ACHN (cell line): ENCODE data around the gene METTL21A.

Experiments used
- DNase-seq: peaks from one replicate; pipeline ENCODE4 v3.0.0-alpha.2; 2015
- in situ Hi-C: cut with HindIII; loops from 2 replicates; pipeline ENCODE4 v1.10.0; 2017; ENCODE audit warnings: low sequenced_read_pairs, low pct_ligation_motif_present, low pct_unique_long_range_greater_than_20kb

Gene METTL21A

GRCh38 chr2:207589143-207589542 lies 36.1 kb downstream of the METTL21A start:
- in situ Hi-C loops = no loop called here
- no peak for DNase-seq

GRCh38 chr2:207587305-207587704 lies 37.9 kb downstream of the METTL21A start:
- in situ Hi-C loops = no loop called here
- no peak for DNase-seq

GRCh38 chr2:207584952-207585351 lies 40.2 kb downstream of the METTL21A start:
- DNase-seq = no peak
- in situ Hi-C loops = no loop called here

GRCh38 chr2:207571370-207571769 lies 53.8 kb downstream of the METTL21A start:
- in situ Hi-C loops = no loop called here
- DNase-seq = no peak

- no peak for DNase-seq
- in situ Hi-C loops = no loop called here
These were observed 57.5 kb downstream of the METTL21A start for GRCh38 chr2:207567671-207568070.

GRCh38 chr2:207565736-207566500 lies 59.3 kb downstream of the METTL21A start:
- in situ Hi-C loops = no loop called here
- DNase-seq = no peak
